HepG2 (cell line): Measurements from ENCODE around the gene TMEM9. TPM values are rescaled to one million over a fixed set of nuclear protein-coding genes. Genes with fewer than 3 reads are reported as not detected.

Experiments used
- ATAC-seq: fragments of 200-7000 bp; cut with Tn5 transposase; 3 replicates; pipeline ENCODE4 v1.9.1; 2020; ENCODE audit warnings: mild to moderate bottlenecking, moderate library complexity
- BruUV-seq: library from RNA; stranded (reverse); fragments of 400-500 nt; replicated peaks from 2 replicates; lab custom pipeline; 2021; lab: Mats Ljungman, UMichigan
- CTCF ChIA-PET: fragments of 300-600 bp; formaldehyde crosslinking; extraction: SDS; loops from one replicate; lab custom pipeline; 2021; ENCODE audit warnings: low total read pairs, inconsistent platforms, low intra/inter-chr PET ratio; lab: Yijun Ruan, JAX
- POLR2A ChIA-PET: fragments of 350-600 bp; sonication (Branson Sonifier 250); formaldehyde crosslinking; loops from one replicate; lab custom pipeline; 2020; ENCODE audit warnings: antibody characterized with exemption, inconsistent platforms; lab: Yijun Ruan, JAX
- DNase-seq: peaks from one replicate; pipeline ENCODE4 v3.0.0-alpha.2; 2015; ENCODE audit warnings: low spot score
- FAIRE-seq: peaks from 3 replicates; lab custom pipeline; 2011; peaks lifted over from hg19 to GRCh38; lab: Jason Lieb, UNC
- H2AFZ ChIP-seq: one replicate; pipeline ENCODE4 v1.6.1; 2011; ENCODE audit warnings: low read length, inconsistent platforms
- H3K27ac ChIP-seq: fragments of 300-600 bp; 3 replicates; pipeline ENCODE4 v1.8.0; 2011; ENCODE audit warnings: mixed run types, mild to moderate bottlenecking, mixed read lengths, low read length, inconsistent platforms; ENCODE audit not compliant: insufficient read depth; ENCODE audit errors: extremely low read length
- H3K27me3 ChIP-seq, 2 experiments: fragments of 200-600 bp in 1 of 2; 2 replicates in 1 of 2; 3 replicates in 1 of 2; pipeline versions ENCODE4 v1.6.0 to v1.8.0; 2011; ENCODE audit warnings: low read length in 2 of 2, mild to moderate bottlenecking in 2 of 2, moderate library complexity in 2 of 2, inconsistent platforms in 1 of 2; ENCODE audit not compliant: insufficient read depth in 2 of 2, control insufficient read depth in 1 of 2
- H3K36me3 ChIP-seq, 2 experiments: fragments of 200-600 bp in 1 of 2; replicated peaks in 1 of 2; 2 replicates in 1 of 2; 3 replicates in 1 of 2; pipeline versions ENCODE4 v1.5.1 to v1.8.0; 2011; ENCODE audit warnings: low read length in 2 of 2, inconsistent platforms in 1 of 2; ENCODE audit not compliant: insufficient read depth in 2 of 2, control insufficient read depth in 1 of 2
- H3K4me1 ChIP-seq: 2 replicates; pipeline ENCODE4 v1.5.1; 2012; ENCODE audit warnings: low read length, inconsistent platforms; ENCODE audit not compliant: insufficient read depth
- H3K4me2 ChIP-seq: 2 replicates; pipeline ENCODE4 v1.6.0; 2011; ENCODE audit warnings: low read depth, low read length, inconsistent platforms
- H3K4me3 ChIP-seq, 3 experiments: fragments of 200-600 bp in 1 of 3; sonication (generic), shearing (Covaris generic) in 1 of 3; replicated peaks in 1 of 3; 2 replicates each; pipeline ENCODE4 v1.5.1; 2011 to 2016; ENCODE audit warnings: low read length in 3 of 3, inconsistent platforms in 2 of 3, low read depth in 2 of 3, mild to moderate bottlenecking in 2 of 3, control low read depth in 1 of 3, mixed read lengths in 1 of 3; ENCODE audit not compliant: insufficient read depth in 1 of 3
- H3K79me2 ChIP-seq: one replicate; pipeline ENCODE4 v1.6.1; 2011; ENCODE audit warnings: low read length, inconsistent platforms; ENCODE audit not compliant: insufficient read depth
- H3K9ac ChIP-seq: 2 replicates; pipeline ENCODE4 v1.6.0; 2011; ENCODE audit warnings: mild to moderate bottlenecking, low read depth, low read length, inconsistent platforms; ENCODE audit not compliant: insufficient read depth
- H3K9me3 ChIP-seq: 2 replicates; pipeline ENCODE4 v1.5.1; 2012; ENCODE audit warnings: mild to moderate bottlenecking, low read length
- H4K20me1 ChIP-seq: 2 replicates; pipeline ENCODE4 v1.6.0; 2011; ENCODE audit warnings: inconsistent platforms, mild to moderate bottlenecking, low read length, moderate library complexity; ENCODE audit not compliant: insufficient read depth
- CBX1 ChIP-seq: IDR thresholded peaks from one replicate; pipeline ENCODE4 v1.6.1; 2016; ENCODE audit warnings: antibody characterized with exemption, low read depth
- CBX5 ChIP-seq: sonication (generic); formaldehyde crosslinking; IDR thresholded peaks from 2 replicates; pipeline ENCODE4 v1.4.0; 2020; ENCODE audit warnings: missing genetic modification reagents, borderline replicate concordance
- IKZF1 ChIP-seq: fragments of 450-650 bp; IDR thresholded peaks from 2 replicates; pipeline ENCODE4 v1.7.1; 2016
- STAT6 ChIP-seq: sonication (generic); formaldehyde crosslinking; IDR thresholded peaks from 2 replicates; pipeline ENCODE4 v1.4.0; 2020; ENCODE audit warnings: missing genetic modification reagents, mild to moderate bottlenecking, borderline replicate concordance
- ZNF557 ChIP-seq: sonication (generic); formaldehyde crosslinking; IDR thresholded peaks from 2 replicates; pipeline ENCODE4 v1.4.0; 2020; ENCODE audit warnings: missing genetic modification reagents
- WGBS: methylation state at CpG from one replicate; pipeline ENCODE4 v1.1.6; 2017; ENCODE audit warnings: low lambda C conversion rate; 5-methylcytosine and 5-hydroxymethylcytosine counted together
- in situ Hi-C: cut with HindIII; loops from 2 replicates; pipeline ENCODE4 v1.10.0; 2017; ENCODE audit warnings: low pct_unique_long_range_greater_than_20kb; ENCODE audit not compliant: extremely low pct_ligation_motif_present
- intact Hi-C: fragments of 100-400 bp; cut with micrococcal nuclease; formaldehyde crosslinking; loops from one replicate; pipeline ENCODE4 v1.10.0; 2022; ENCODE audit not compliant: unreplicated experiment
- polyA plus RNA-seq, 8 experiments: library from polyadenylated mRNA; depleted of rRNA in 3 of 8; stranded (reverse) in 7 of 8; unstranded in 1 of 8; fragments of >200 nt; fragmentation: Illumina TruSeq in 4 of 8; extraction: Trizol in 4 of 8; gene quantifications; 2 replicates each; pipeline versions ENCODE4 v1.2.1 to v1.2.3, GENCODE V29; 2011 to 2016; ENCODE audit warnings: low read depth in 4 of 8, missing spikeins in 1 of 8, mixed read lengths in 1 of 8; ENCODE audit not compliant: insufficient read depth in 1 of 8
- total RNA-seq, 5 experiments: library from RNA; depleted of rRNA; stranded (reverse); fragments of >200 nt; fragmentation: Illumina TruSeq; extraction: Trizol; gene quantifications; 2 replicates each; pipeline ENCODE4 v1.2.3, GENCODE V29; 2016; ENCODE audit warnings: low read depth in 1 of 5

TMEM9 gene
- total and polyA plus RNA-seq, 2 of the 13 experiments (the other 11 are each of a cell fraction or from before 2014, with no cell fraction given) = 60.9 to 102 TPM

DNA sequence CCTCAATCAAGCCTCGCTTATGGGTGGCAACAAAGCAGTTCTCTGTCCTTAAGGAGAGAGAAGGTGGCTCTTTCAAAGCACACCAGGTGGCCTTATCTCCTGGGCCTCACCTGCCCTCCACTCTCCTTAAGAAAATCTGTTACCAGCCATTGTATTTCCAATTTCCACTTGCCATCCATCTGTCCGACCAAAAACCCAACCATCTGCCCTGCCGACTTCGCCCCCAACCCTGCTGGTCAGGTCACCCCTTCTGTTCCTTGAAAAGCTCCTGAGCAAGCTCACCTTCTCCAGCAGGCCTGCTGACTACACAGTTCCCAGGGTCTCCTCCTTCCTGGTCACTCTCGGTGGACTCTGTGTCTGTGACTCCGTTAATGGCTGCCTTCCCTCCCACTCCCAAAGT is 35.7 kb upstream of the TMEM9 start (continued):
- TF ChIP-seq ZNF557 (CRISPR knock-in tag) (no peak), CBX5 (CRISPR knock-in tag) (no peak), IKZF1 (no peak)
- TF ChIP-seq, all 625 proteins: peak for 0

DNA sequence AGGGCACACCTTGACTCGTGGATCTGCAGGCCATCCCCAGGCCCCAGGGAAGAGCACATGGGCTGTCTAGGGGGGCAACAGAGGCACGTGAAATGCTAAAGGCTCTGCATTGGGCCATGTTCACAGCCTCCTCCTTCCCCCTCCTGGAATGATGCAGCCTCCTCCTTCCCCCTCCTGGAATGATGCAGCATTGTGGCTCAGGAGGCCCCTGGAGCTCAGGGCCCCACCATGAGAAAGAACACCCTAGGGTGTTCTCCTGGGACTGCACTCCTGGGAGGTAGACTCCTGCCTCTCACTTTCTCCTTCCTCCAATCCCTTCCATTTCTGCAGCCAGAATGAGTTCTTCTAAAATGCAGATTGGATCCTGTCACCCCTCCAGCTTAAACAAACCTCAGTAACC is 34.8 kb upstream of the TMEM9 start:
- no peak overlapping the region for H2AFZ ChIP-seq
- DNase-seq (no peak), FAIRE-seq (no peak), ATAC-seq (no peak)
- H3K27ac ChIP-seq = no peak overlapping the region
- H3K27me3 ChIP-seq = peaks cover 6 to 44% of the 10 kb centered on the region in 2 experiments
- in situ Hi-C loops = no loop called here
- no peak overlapping the region for H3K4me3 ChIP-seq
- intact Hi-C loops = no loop called here
- H3K36me3 ChIP-seq = no peaks in the 10 kb centered on the region
- ChIA-PET POLR2A (no interaction called here), CTCF (no interaction called here)
- H3K9me3 ChIP-seq = no peaks in the 10 kb centered on the region
- H4K20me1 ChIP-seq = no peaks in the 10 kb centered on the region
- H3K4me1 ChIP-seq = peaks cover 8% of the 10 kb centered on the region
- BruUV-seq = no TSS peak
- no peak overlapping the region for H3K4me2 ChIP-seq
- H3K79me2 ChIP-seq = no peaks in the 10 kb centered on the region
- no peak for TF ChIP-seq STAT6 (CRISPR knock-in tag)
- no peak for TF ChIP-seq CBX1
- no peak overlapping the region for H3K9ac ChIP-seq
- no CpG with 5 or more reads among the region's 2 CpGs for WGBS
